Posterior cingulate gyrus (tissue), 11 donors: ENCODE data around the gene SNTG2.

Experiments used
- DNase-seq, 10 donors: peaks; one replicate each; pipeline versions ENCODE4 v3.0.0 to v3.0.0-alpha.2; 2020 to 2021; ENCODE audit warnings: mixed read lengths in 3 of 10
- intact Hi-C: fragments of 100-400 bp; cut with DNase I; formaldehyde crosslinking; loops from one replicate; pipeline ENCODE4 v1.15.1; 2023

Gene SNTG2

GRCh38 chr2:949384-950079, 1.1 kb upstream of the SNTG2 start:
- intact Hi-C loops = no loop called here
- no peak for DNase-seq

- intact Hi-C loops = no loop called here
- DNase-seq = no peak
Observed at GRCh38 chr2:951224-952006, 766 bp downstream of the SNTG2 start.

- intact Hi-C loops = no loop called here
Observed at GRCh38 chr2:953408-953807, 2.8 kb downstream of the SNTG2 start.

GRCh38 chr2:953975-954686, 3.5 kb downstream of the SNTG2 start:
- intact Hi-C loops = loop anchor here (2.0 kb wide), 1 partner anchor 593 kb away; no protein-coding TSS in a partner anchor

More at GRCh38 chr2:953408-953807, 2.8 kb downstream of the SNTG2 start:
- no peak for DNase-seq

GRCh38 chr2:954687-955000, 4.0 kb downstream of the SNTG2 start:
- DNase-seq = no peak
- intact Hi-C loops = loop anchor here (2.0 kb wide), 1 partner anchor 592 kb away; no protein-coding TSS in a partner anchor

More at GRCh38 chr2:953975-954686, 3.5 kb downstream of the SNTG2 start:
- DNase-seq = no peak

- DNase-seq = peak in 1 of 10 donors; percentile 84
- intact Hi-C loops = loop anchor here (2.0 kb wide), 1 partner anchor 591 kb away; no protein-coding TSS in a partner anchor
Observed at GRCh38 chr2:955829-956731, 5.4 kb downstream of the SNTG2 start.

- intact Hi-C loops = no loop called here
Observed at GRCh38 chr2:959457-959856, 8.8 kb downstream of the SNTG2 start.

GRCh38 chr2:960061-960736, 9.6 kb downstream of the SNTG2 start:
- intact Hi-C loops = no loop called here
- DNase-seq = no peak

More at GRCh38 chr2:959457-959856, 8.8 kb downstream of the SNTG2 start:
- no peak for DNase-seq

- DNase-seq = no peak
- intact Hi-C loops = no loop called here
Observed at GRCh38 chr2:961786-962185, 11.1 kb downstream of the SNTG2 start.

- intact Hi-C loops = no loop called here
Observed at GRCh38 chr2:963876-964275, 13.2 kb downstream of the SNTG2 start.

GRCh38 chr2:964562-964961, 13.9 kb downstream of the SNTG2 start:
- no peak for DNase-seq

More at GRCh38 chr2:963876-964275, 13.2 kb downstream of the SNTG2 start:
- no peak for DNase-seq

GRCh38 chr2:965640-966147, 15.0 kb downstream of the SNTG2 start:
- intact Hi-C loops = no loop called here
- DNase-seq = no peak

More at GRCh38 chr2:964562-964961, 13.9 kb downstream of the SNTG2 start:
- intact Hi-C loops = no loop called here

GRCh38 chr2:973129-973528, 22.5 kb downstream of the SNTG2 start:
- intact Hi-C loops = no loop called here
- no peak for DNase-seq

- DNase-seq = no peak
- intact Hi-C loops = no loop called here
Observed at GRCh38 chr2:974054-974453, 23.4 kb downstream of the SNTG2 start.

GRCh38 chr2:974502-974901, 23.9 kb downstream of the SNTG2 start:
- DNase-seq = no peak
- intact Hi-C loops = no loop called here

GRCh38 chr2:975095-975494, 24.4 kb downstream of the SNTG2 start:
- intact Hi-C loops = no loop called here
- DNase-seq = no peak

GRCh38 chr2:979069-979928, 28.6 kb downstream of the SNTG2 start:
- DNase-seq = no peak
- intact Hi-C loops = no loop called here

- intact Hi-C loops = no loop called here
- DNase-seq = no peak
Observed at GRCh38 chr2:980176-980575, 29.5 kb downstream of the SNTG2 start.
